NB4 (cell line): ENCODE measurements around the gene PLIN3.

ENCODE experiments used
- POLR2A ChIP-seq: IDR thresholded peaks from 2 replicates; pipeline ENCODE4 v1.6.1; 2011; ENCODE audit warnings: mild to moderate bottlenecking; ENCODE audit not compliant: insufficient read length; ENCODE audit errors: extremely low read depth
- TF ChIP-seq, protein P1 (sequence below): IDR thresholded peaks from one replicate; pipeline ENCODE4 v1.5.1; 2012; ENCODE audit warnings: low read depth, low read length
- TF ChIP-seq, protein P2 (sequence below): IDR thresholded peaks from 2 replicates; pipeline ENCODE4 v1.6.1; 2011; ENCODE audit warnings: low read depth, low read length

DNA sequence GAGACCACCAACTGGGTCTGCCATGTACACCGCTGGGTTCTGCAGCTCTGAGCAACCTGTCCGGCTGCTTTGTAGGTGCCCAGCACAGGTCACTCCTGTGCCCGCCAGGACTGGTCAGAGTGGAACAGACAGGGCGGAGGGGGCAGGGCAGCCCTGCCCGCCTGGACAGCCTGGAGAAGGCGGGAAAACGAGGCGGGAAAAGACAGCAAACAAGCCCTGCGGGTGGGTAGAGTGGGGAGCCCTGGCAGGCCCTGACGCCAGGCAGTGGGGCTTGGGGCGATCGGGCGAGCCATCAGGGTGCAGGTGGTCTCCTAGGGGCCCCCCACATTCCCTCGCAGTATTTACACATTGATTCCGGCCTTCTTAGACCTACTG lies 41.3 kb upstream of the PLIN3 start:
- no peak for TF ChIP-seq POLR2A
- TF ChIP-seq, protein P1, sequence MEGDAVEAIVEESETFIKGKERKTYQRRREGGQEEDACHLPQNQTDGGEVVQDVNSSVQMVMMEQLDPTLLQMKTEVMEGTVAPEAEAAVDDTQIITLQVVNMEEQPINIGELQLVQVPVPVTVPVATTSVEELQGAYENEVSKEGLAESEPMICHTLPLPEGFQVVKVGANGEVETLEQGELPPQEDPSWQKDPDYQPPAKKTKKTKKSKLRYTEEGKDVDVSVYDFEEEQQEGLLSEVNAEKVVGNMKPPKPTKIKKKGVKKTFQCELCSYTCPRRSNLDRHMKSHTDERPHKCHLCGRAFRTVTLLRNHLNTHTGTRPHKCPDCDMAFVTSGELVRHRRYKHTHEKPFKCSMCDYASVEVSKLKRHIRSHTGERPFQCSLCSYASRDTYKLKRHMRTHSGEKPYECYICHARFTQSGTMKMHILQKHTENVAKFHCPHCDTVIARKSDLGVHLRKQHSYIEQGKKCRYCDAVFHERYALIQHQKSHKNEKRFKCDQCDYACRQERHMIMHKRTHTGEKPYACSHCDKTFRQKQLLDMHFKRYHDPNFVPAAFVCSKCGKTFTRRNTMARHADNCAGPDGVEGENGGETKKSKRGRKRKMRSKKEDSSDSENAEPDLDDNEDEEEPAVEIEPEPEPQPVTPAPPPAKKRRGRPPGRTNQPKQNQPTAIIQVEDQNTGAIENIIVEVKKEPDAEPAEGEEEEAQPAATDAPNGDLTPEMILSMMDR: no peak
- TF ChIP-seq, protein P2, sequence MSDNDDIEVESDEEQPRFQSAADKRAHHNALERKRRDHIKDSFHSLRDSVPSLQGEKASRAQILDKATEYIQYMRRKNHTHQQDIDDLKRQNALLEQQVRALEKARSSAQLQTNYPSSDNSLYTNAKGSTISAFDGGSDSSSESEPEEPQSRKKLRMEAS: no peak
